VCaP (cell line): ENCODE data around the gene IL1RL2.

Source experiments
- H3K27ac ChIP-seq: fragments of 450-650 bp; 2 replicates; pipeline ENCODE4 v1.5.1; 2017
- TF ChIP-seq, protein P1 (sequence below): fragments of 450-650 bp; conservative IDR thresholded peaks from 2 replicates; pipeline ENCODE4 v1.5.1; 2017; ENCODE audit warnings: mild to moderate bottlenecking, moderate library complexity

Gene IL1RL2

DNA sequence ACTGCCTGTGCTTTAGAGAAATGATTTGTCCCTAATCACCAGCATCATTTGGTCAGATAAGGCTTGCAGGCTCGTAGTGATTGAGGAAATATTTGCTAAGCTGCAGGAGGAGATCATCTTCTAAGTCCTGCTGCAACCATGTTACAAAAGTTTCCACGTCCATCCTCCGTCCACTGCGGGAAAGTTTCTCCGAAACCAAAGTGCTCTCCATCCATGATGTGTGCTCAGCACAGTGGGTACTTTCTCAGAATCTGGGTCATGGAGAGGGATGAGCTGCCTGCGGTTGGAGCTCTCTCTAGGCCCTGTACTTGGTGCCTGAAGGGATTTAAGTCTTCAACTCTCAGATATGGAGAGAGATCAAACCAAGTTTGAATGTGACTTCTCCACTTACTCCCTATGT lies 39.3 kb downstream of the IL1RL2 start:
- H3K27ac ChIP-seq, result peak overlapping the region; percentile 96
- TF ChIP-seq, protein P1, sequence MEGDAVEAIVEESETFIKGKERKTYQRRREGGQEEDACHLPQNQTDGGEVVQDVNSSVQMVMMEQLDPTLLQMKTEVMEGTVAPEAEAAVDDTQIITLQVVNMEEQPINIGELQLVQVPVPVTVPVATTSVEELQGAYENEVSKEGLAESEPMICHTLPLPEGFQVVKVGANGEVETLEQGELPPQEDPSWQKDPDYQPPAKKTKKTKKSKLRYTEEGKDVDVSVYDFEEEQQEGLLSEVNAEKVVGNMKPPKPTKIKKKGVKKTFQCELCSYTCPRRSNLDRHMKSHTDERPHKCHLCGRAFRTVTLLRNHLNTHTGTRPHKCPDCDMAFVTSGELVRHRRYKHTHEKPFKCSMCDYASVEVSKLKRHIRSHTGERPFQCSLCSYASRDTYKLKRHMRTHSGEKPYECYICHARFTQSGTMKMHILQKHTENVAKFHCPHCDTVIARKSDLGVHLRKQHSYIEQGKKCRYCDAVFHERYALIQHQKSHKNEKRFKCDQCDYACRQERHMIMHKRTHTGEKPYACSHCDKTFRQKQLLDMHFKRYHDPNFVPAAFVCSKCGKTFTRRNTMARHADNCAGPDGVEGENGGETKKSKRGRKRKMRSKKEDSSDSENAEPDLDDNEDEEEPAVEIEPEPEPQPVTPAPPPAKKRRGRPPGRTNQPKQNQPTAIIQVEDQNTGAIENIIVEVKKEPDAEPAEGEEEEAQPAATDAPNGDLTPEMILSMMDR, result no peak

DNA sequence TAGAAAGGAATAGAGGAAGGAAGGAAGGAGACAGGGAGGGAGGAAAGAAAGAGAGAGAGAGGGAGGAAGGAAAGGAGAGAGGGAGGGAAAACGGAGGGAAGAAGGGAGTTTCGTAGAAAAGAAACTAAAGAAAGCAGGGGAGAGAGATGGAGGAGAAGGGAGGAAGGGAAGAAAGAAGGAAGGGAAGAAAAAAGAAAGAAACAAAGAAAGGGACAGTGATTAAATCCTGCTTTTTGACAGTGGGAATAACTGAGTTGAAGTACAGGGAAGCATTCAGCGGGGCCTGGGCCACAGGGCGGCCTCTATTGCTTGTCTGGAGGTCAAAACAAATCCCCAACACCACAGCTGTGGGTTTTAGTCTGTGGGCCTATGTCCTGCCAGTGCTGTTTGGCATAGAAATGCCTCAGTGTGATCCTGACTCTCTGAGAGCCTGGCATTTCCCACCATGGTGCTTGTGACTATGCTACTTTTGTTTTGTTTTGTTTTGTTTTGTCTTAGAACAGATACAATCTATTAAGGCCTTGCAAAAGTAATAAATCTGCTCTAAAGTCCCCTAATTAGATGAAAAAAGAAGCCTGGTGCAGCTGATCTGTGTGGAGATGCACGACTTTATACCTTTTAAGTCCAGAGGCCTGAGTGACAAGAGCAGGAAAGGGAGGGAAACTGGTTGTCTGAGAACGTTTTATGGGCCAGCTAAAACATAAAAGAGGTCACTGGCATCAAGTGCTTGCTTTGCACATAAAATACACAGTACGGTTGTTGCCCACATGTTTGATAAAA lies 40.0 kb downstream of the IL1RL2 start:
- H3K27ac ChIP-seq, result peak overlapping the region; percentile 96
- TF ChIP-seq, protein P1, result no peak

DNA sequence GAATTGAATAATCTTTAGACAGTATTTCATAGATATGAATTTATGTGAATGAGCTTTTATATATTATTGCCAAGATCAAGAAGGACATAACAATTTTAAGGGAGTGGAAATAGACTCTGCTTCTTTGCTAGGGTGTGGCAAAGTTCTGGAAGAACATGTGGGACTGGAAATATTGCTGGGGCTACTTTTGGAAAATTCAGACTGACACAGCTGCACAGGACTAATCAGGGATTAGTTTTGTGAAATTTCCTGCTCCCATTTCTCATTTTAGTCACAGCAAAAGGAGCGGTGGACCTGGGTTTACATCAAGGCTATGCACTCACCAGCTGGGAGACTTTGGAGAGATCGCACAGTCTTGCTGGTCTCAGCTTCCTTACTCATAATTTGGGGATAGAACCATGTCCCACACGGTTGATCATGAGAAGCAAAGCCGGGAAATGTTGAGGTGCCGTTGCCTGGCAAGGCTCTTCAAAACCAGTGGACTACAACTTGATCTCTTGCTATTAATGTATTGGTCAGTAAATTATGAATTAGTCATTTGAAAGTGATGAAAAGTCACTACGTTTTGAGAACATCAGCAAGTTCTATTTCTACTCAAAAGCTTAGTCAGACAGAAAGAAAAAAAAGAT lies 42.4 kb downstream of the IL1RL2 start:
- TF ChIP-seq, protein P1, result no peak

DNA sequence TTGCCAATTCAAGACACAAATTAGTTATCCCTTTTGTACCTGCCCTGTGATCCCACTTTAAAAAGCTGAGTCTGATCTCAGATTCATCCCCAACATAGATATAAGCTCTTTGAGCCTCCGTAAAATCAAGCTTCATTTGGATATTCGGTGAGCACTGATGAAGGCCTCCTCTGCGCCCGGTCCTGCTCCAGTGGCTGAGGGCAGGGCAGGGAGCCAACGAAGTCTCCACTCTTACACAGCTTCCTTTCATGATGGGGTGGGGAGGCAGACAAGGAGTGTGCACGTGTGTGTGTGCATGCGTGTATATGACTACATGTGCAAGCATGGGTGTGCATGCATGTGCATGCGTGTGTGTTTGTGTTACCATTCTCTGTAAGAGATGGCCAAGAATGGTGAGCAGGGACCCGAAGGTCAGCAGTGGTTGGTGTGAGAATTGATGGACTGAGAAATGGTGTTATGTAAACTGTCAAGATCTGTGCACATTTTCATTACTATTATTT lies 43.6 kb downstream of the IL1RL2 start:
- TF ChIP-seq, protein P1, result no peak
- H3K27ac ChIP-seq, result no peak overlapping the region

More for the DNA sequence above, 42.4 kb downstream of the IL1RL2 start:
- H3K27ac ChIP-seq, result peak overlapping the region; percentile 96

DNA sequence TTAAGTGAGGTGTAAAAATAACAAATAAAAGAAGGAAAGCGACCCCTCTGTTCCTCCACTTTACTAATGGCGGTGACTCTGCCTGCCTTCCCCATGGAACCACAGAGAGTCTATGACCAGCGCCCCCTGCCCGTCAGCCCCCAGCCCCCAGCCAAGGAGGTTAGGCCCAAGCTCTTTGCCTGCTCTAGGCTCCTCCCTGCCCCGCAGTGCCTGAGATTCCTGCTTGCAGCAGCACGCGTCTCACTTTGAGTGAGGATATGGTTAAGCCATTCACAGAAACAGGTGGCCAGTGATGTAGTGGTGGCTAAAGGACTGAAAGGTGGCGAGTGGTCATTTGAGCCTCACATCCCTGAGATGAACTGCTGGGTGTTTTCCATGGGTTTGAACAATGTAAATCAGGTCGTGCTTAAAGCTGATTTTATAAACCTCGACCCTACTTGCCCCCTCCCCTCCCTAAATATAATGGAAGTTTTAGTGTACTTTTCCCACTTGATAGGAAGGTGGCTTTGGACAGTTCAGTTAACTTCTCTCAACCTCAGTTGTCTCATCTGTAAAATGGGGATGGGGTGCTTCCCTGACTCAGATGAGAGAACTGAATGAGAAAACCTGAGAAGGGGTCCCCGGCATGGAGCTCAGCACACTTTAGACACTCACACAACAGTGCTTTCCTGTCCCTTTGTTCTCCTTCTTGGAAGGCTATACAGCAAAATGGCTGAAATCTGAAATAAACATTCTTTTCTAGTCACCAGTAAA lies 46.5 kb downstream of the IL1RL2 start:
- H3K27ac ChIP-seq, result no peak overlapping the region
- TF ChIP-seq, protein P1, result no peak

DNA sequence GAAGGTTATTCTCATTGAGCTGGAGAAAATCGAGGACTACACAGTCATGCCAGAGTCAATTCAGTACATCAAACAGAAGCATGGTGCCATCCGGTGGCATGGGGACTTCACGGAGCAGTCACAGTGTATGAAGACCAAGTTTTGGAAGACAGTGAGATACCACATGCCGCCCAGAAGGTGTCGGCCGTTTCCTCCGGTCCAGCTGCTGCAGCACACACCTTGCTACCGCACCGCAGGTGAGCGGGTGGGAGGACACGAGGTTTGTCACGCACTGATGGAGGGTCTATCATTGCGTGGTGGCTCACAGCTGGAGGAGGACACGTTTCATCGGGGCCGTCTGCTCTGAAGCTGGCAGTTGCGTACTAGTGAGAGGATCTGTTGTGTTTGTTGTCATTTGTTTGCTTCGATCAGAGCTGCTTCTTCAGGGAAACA lies 48.2 kb downstream of the IL1RL2 start:
- TF ChIP-seq, protein P1, result no peak
- no peak overlapping the region for H3K27ac ChIP-seq

DNA sequence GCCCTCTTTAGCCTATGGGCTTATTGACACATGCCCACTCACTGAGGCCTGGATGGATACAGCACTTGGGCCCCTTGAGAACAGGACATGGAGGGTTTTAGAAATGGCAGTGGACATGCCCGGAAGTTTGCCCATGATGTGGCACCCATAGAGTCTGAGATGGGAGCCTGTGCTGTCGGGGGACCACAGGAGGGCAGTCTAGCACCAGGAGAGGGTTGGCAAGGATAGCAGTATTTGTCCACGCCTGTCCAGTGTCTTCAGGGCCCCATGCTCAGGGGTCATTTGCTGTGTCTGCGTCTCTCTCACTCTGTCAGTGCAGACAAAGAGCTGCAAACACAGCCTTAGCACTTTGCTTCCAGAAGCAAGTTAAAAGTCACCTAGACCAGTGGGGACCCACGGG lies 48.7 kb downstream of the IL1RL2 start:
- TF ChIP-seq, protein P1, result no peak; the same call in 1 of the 2 replicates
- H3K27ac ChIP-seq, result no peak overlapping the region
